Astrocyte of the spinal cord (primary cell): Measurements from ENCODE around the gene PNPO.

Source experiments
- DNase-seq: peaks from one replicate; pipeline ENCODE4 v3.0.0; 2011; ENCODE audit warnings: low read depth, low spot score
- H3K4me3 ChIP-seq: 2 replicates; pipeline ENCODE4 v1.5.1; 2011; ENCODE audit warnings: low read depth, mild to moderate bottlenecking, low read length, moderate library complexity
- CTCF ChIP-seq: IDR thresholded peaks from 2 replicates; pipeline ENCODE4 v1.5.1; 2012; ENCODE audit warnings: low read depth, mild to moderate bottlenecking, low read length, inconsistent platforms
- in situ Hi-C: cut with HindIII; loops from 2 replicates; pipeline ENCODE4 v1.10.0; 2017; ENCODE audit warnings: low sequenced_read_pairs

Gene PNPO

DNA sequence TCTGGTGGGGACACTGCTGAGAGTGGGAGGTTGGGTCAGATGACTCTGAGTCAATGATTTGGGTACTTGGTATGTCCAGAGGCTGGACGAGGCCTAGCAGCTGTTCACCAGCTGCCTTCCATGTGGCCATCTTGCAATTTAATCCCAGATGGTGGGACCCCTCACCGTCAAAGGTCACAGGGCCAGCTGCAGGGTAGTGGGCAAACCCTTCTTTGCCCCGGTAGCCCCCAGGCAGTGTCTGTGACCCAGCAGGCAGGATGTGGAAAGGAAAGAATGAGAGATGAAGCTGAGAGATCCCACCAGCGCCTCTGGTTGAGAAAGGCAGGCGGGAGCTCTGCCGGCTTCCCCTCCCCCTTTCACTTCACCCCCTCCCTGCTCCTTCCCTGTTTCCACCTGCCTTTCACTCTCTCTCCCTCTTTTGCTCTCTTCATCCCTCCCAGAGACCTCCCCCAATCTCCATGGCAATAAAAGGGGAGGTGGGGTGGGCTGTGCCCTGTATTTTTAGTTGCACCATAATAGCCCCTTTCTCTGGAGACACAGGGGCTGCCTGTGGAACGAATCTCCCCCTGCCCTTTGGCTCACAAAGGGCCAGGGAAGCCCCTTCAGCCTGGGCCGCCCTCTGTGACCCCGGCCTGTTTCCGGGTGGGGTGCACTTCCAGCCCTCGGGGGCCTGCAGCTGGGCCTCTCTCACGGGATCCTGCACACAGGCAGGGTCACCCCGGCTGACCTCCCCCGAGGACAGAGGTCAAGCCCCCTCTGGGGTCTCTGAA is 49.8 kb downstream of the PNPO start:
- no peak for TF ChIP-seq CTCF
- no peak overlapping the region for H3K4me3 ChIP-seq
- in situ Hi-C loops, result no loop called here
- no peak for DNase-seq

- no peak for TF ChIP-seq CTCF
- H3K4me3 ChIP-seq, result no peak overlapping the region
- in situ Hi-C loops, result no loop called here
- no peak for DNase-seq
These were observed 50.8 kb downstream of the PNPO start for GRCh38 chr17:47992216-47992615.

- in situ Hi-C loops, result no loop called here
- no peak for DNase-seq
- no peak for TF ChIP-seq CTCF
- no peak overlapping the region for H3K4me3 ChIP-seq
These were observed 51.7 kb downstream of the PNPO start for GRCh38 chr17:47993031-47993564.

- no peak for DNase-seq
- H3K4me3 ChIP-seq, result no peak overlapping the region
- no peak for TF ChIP-seq CTCF
- in situ Hi-C loops, result no loop called here
These were observed 52.6 kb downstream of the PNPO start for GRCh38 chr17:47993964-47994363.

DNA sequence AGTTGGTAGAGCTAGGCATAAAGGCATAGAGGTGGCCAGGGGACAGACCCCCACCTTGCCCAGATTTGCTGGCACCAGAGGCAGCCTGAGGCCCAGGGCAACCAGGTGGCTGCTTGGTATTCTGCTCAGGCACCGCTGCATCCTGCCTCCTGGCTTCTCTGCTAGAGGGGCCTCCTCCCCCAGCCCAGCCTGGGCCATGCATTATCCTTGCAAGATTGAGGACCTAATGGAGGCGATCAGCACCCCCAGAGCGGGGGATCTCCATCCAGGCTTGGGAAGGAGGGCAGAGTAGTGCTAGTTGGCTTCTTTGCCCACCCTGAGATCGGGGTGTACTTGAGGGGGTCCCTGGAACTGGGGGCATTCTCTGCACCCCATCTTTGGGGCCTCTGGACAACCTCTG is 53.4 kb downstream of the PNPO start:
- no peak overlapping the region for H3K4me3 ChIP-seq
- no peak for TF ChIP-seq CTCF
- no peak for DNase-seq
- in situ Hi-C loops, result no loop called here

- DNase-seq, result no peak
- H3K4me3 ChIP-seq, result no peak overlapping the region
- in situ Hi-C loops, result no loop called here
- TF ChIP-seq CTCF, result no peak
These were observed 54.0 kb downstream of the PNPO start for GRCh38 chr17:47995241-47995935.
